AG09309 (cell line): ENCODE data around the gene CLDN18.

Source experiments
- DNase-seq: peaks from one replicate; pipeline ENCODE4 v3.0.0-alpha.2; 2010; ENCODE audit warnings: low read depth
- H3K4me3 ChIP-seq: 2 replicates; pipeline ENCODE4 v1.5.1; 2011; ENCODE audit warnings: mild to moderate bottlenecking, low read depth, low read length, moderate library complexity; ENCODE audit not compliant: control insufficient read depth
- TF ChIP-seq, protein P1 (sequence below): IDR thresholded peaks from 2 replicates; pipeline ENCODE4 v1.5.1; 2011; ENCODE audit warnings: mild to moderate bottlenecking, low read depth, low read length, inconsistent platforms; ENCODE audit not compliant: insufficient read depth, control insufficient read depth; ENCODE audit errors: missing control alignments

Gene CLDN18

DNA sequence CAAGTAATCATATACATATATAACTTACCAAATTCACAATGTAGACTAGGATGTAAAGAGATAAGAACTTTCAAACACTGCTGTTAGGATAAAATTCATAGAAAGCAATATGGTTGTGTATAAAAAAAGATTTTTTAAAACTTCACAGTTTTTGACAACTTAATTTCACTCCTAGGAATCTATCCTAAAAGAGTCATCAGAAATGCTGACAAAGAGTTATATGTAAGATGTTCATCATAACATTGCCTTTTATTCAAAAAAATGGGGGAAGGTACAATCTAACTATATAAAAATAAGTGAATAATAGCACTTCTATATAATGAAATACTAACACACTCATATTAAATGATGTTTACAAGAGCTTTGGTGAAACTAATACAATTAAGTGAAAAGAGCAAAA is 4.3 kb upstream of the CLDN18 start:
- TF ChIP-seq, protein P1, sequence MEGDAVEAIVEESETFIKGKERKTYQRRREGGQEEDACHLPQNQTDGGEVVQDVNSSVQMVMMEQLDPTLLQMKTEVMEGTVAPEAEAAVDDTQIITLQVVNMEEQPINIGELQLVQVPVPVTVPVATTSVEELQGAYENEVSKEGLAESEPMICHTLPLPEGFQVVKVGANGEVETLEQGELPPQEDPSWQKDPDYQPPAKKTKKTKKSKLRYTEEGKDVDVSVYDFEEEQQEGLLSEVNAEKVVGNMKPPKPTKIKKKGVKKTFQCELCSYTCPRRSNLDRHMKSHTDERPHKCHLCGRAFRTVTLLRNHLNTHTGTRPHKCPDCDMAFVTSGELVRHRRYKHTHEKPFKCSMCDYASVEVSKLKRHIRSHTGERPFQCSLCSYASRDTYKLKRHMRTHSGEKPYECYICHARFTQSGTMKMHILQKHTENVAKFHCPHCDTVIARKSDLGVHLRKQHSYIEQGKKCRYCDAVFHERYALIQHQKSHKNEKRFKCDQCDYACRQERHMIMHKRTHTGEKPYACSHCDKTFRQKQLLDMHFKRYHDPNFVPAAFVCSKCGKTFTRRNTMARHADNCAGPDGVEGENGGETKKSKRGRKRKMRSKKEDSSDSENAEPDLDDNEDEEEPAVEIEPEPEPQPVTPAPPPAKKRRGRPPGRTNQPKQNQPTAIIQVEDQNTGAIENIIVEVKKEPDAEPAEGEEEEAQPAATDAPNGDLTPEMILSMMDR: no peak
- no peak overlapping the region for H3K4me3 ChIP-seq
- DNase-seq: no peak

DNA sequence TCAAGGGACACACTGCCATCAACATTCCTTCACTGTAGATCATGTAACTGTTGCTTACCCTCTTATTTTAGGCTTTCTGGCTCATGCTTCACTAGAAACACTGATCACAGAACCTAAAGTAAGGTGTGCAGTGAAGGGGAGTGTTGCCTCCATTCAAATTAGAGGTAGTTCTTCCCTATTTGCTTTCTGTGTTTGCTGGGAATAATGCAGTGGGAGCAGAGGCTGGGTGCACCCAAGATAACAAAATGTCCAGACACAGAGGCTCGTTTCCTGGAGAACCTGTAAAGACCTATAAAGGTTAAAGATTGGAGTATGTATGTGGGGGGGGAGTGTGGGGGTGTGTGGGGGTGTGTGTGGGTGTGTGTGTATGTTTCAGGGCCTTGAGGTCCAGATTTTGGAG is 2.1 kb upstream of the CLDN18 start:
- DNase-seq: no peak
- TF ChIP-seq, protein P1: no peak
- no peak overlapping the region for H3K4me3 ChIP-seq

GRCh38 chr3:138010273-138010590 is 267 bp downstream of the CLDN18 start:
- no peak overlapping the region for H3K4me3 ChIP-seq
- DNase-seq: no peak
- TF ChIP-seq, protein P1: no peak

DNA sequence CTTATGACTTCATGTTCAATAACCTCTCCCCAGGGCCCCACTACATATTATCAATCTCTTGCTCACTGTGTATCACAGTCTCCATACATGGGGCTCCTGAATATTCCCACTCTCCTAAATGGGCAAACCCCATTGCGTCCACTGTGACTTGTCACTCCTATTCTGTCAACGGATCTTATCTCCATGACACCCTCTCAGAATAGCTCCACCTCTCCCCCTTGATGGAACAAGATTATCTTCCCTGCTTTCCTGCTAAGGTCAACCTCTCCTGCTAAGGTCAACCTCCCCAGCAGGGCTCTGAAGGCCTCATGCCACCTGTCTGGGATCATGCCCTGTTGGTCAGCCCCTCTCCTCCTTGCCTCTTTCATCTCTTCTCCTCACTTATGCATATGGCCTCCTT is 1.8 kb downstream of the CLDN18 start:
- no peak overlapping the region for H3K4me3 ChIP-seq
- no peak for DNase-seq
- TF ChIP-seq, protein P1: no peak

DNA sequence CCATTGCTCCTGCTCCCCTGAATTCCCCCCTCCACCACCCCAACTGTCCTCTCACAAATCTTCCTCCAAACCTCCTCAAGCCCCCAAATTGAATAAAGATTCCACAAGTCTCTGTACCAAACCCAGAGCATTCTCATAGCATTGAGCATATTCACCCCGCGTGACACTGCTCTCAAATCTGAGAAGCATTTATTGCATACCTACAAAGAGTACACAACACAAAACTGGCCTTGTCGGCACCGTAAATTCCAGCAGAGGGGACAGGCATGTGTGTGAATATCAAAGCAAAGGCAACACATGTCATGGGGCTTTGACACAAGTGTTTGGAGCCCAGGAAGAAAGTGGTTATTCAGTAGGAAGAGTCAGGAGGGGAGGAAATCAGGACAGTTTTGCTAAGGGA is 2.6 kb downstream of the CLDN18 start:
- TF ChIP-seq, protein P1: no peak
- H3K4me3 ChIP-seq: no peak overlapping the region
- DNase-seq: no peak

- H3K4me3 ChIP-seq: no peak overlapping the region
- no peak for DNase-seq
- TF ChIP-seq, protein P1: no peak
Measured at GRCh38 chr3:138016065-138016464, 6.1 kb downstream of the CLDN18 start.

GRCh38 chr3:138019281-138020069 is 9.5 kb downstream of the CLDN18 start:
- DNase-seq: no peak
- H3K4me3 ChIP-seq: no peak overlapping the region
- TF ChIP-seq, protein P1: no peak
